ENCODE results near the gene AKAP5. TPM values are rescaled to one million over a fixed set of nuclear protein-coding genes. Genes with fewer than 3 reads are reported as not detected.

Gene AKAP5
- total and polyA plus RNA-seq, 2 of the 13 experiments (the other 11 are each of a cell fraction or from before 2014, with no cell fraction given): 0.18 to 1.5 TPM

GRCh38 chr14:64503434-64504309 is 38.4 kb downstream of the AKAP5 start, which contains the start of gene ZBTB25 (continued):
- TF ChIP-seq THAP9 (CRISPR knock-in tag; IDR thresholded peaks at IDR 0.05; ENCODE audit: borderline replicate concordance) (0 out of 2 replicates have a peak, but pooled peaks have one; percentile 16), ZBTB20 (CRISPR knock-in tag; IDR thresholded peaks at IDR 0.05; ENCODE audit: borderline replicate concordance, low read depth) (no peak), FOXP1 (IDR thresholded peaks at IDR 0.05) (no peak), FOXP1 (CRISPR knock-in tag; IDR thresholded peaks at IDR 0.05) (0 out of 2 replicates have a peak, but pooled peaks have one; percentile 11), ZNF614 (CRISPR knock-in tag; IDR thresholded peaks at IDR 0.05; ENCODE audit: borderline replicate concordance) (peak; percentile 13; the same call in 1 of the 2 replicates), GATA4 (IDR thresholded peaks at IDR 0.05; ENCODE audit: borderline replicate concordance, low read depth) (no peak; the same call in 1 of the 2 replicates), MEIS1 (CRISPR knock-in tag; IDR thresholded peaks at IDR 0.05; ENCODE audit: borderline replicate concordance) (no peak), KMT2A (CRISPR knock-in tag; IDR thresholded peaks at IDR 0.05) (no peak; the same call in 1 of the 2 replicates), GMEB1 (CRISPR knock-in tag; IDR thresholded peaks at IDR 0.05; ENCODE audit: borderline replicate concordance) (peak; percentile 98), MTF2 (CRISPR knock-in tag; IDR thresholded peaks at IDR 0.05; ENCODE audit: borderline replicate concordance) (peak; percentile 61; the same call in 1 of the 2 replicates), ZNF138 (CRISPR knock-in tag; IDR thresholded peaks at IDR 0.05; ENCODE audit: low read depth) (0 out of 2 replicates have a peak, but pooled peaks have one; percentile 19), ZNF589 (CRISPR knock-in tag; conservative IDR thresholded peaks at IDR 0.05) (peak; percentile 52; the same call in 1 of the 2 replicates), ZNF275 (CRISPR knock-in tag; IDR thresholded peaks at IDR 0.05; ENCODE audit: borderline replicate concordance) (0 out of 2 replicates have a peak, but pooled peaks have one; percentile 20), ZNF564 (CRISPR knock-in tag; IDR thresholded peaks at IDR 0.05) (no peak), CBFB (CRISPR knock-in tag; IDR thresholded peaks at IDR 0.05) (no peak), ZNF343 (CRISPR knock-in tag; IDR thresholded peaks at IDR 0.05) (no peak), HMG20A (CRISPR knock-in tag; IDR thresholded peaks at IDR 0.05; ENCODE audit: borderline replicate concordance) (no peak), ZNF691 (CRISPR knock-in tag; IDR thresholded peaks at IDR 0.05; ENCODE audit: borderline replicate concordance, low read depth) (no peak), RORA (CRISPR knock-in tag; IDR thresholded peaks at IDR 0.05) (no peak)
- TF ChIP-seq, protein P1, sequence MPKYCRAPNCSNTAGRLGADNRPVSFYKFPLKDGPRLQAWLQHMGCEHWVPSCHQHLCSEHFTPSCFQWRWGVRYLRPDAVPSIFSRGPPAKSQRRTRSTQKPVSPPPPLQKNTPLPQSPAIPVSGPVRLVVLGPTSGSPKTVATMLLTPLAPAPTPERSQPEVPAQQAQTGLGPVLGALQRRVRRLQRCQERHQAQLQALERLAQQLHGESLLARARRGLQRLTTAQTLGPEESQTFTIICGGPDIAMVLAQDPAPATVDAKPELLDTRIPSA (CRISPR knock-in tag; IDR thresholded peaks at IDR 0.05; ENCODE audit: borderline replicate concordance): no peak

All from HepG2 (cell line).